Right lobe of liver (tissue), 6 donors: Measurements from ENCODE around the gene RASL12. TPM values are rescaled to one million over a fixed set of nuclear protein-coding genes. Genes with fewer than 3 reads are reported as not detected.

ENCODE experiments used
- ATAC-seq, 4 donors: fragments of 200-7000 bp; cut with Tn5 transposase; one replicate each; pipeline ENCODE4 v1.9.1; 2020; ENCODE audit warnings: mild to moderate bottlenecking in 4 of 4, moderate library complexity in 4 of 4
- DNase-seq, 3 donors: peaks; one replicate each; pipeline ENCODE4 v3.0.0-alpha.2; 2020
- H3K27ac ChIP-seq, 3 donors: fragments of 200-600 bp; one replicate each; pipeline ENCODE4 v1.8.0; 2022
- H3K27me3 ChIP-seq, 2 donors: fragments of 200-600 bp; one replicate each; pipeline ENCODE4 v1.8.0; 2022
- H3K36me3 ChIP-seq, 4 donors: fragments of 200-600 bp; sonication (generic) in 1 of 4; one replicate each; pipeline versions ENCODE4 v1.5.1 to v1.8.0; 2017 to 2022; ENCODE audit warnings: control low read depth in 1 of 4
- H3K4me1 ChIP-seq, 4 donors: fragments of 200-600 bp; sonication (generic) in 1 of 4; one replicate each; pipeline versions ENCODE4 v1.5.1 to v1.8.0; 2017 to 2022; ENCODE audit warnings: control low read depth in 1 of 4
- H3K4me3 ChIP-seq, 3 donors: fragments of 200-600 bp; one replicate each; pipeline ENCODE4 v1.8.0; 2022
- H3K9me3 ChIP-seq, 4 donors: fragments of 200-600 bp; sonication (generic) in 1 of 4; one replicate each; pipeline versions ENCODE4 v1.5.1 to v1.8.0; 2017 to 2022; ENCODE audit warnings: control low read depth in 1 of 4
- POLR2A ChIP-seq: fragments of 450-650 bp; IDR thresholded peaks from one replicate; pipeline ENCODE4 v1.6.1; 2017; ENCODE audit warnings: antibody characterized with exemption, mild to moderate bottlenecking
- WGBS: methylation state at CpG from one replicate; pipeline ENCODE4 v1.1.6; 2018; ENCODE audit warnings: low coverage, low lambda C conversion rate; ENCODE audit not compliant: insufficient coverage; ENCODE audit errors: missing lambda C conversion rate; 5-methylcytosine and 5-hydroxymethylcytosine counted together
- intact Hi-C, 2 donors: fragments of 100-400 bp; cut with DNase I; formaldehyde crosslinking; loops; one replicate each; pipeline versions ENCODE4 v1.11.2 to v1.14.1; 2022
- total RNA-seq, 6 experiments: library from RNA; depleted of rRNA in 2 of 6; stranded (reverse); fragments of >200 nt in 2 of 6; fragmentation: NEBNext Ultra II Directional in 3 of 6; extraction: Animal tissue kit (Norgen Biotek cat#: 25700) in 3 of 6; gene quantifications; one replicate each; pipeline versions ENCODE4 v1.1.0 to v1.2.4, GENCODE V29; 2016 to 2023
- TF ChIP-seq, protein P1 (sequence below), 4 donors: fragments of 200-600 bp in 3 of 4; fragments of 450-650 bp in 1 of 4; IDR thresholded peaks; one replicate each; pipeline versions ENCODE4 v1.5.1 to v1.8.0; 2016 to 2022; ENCODE audit warnings: antibody characterized with exemption in 4 of 4, mild to moderate bottlenecking in 2 of 4
- donor health status: DM: no; HTN: yes; CAD: no.
- donor health status: DM: no; HTN: no; CAD: no.
- donor health status: DM: no; HTN: no; CAD: no.
- donor health status: DM: no; HTN: yes; CAD: no.
- donor health status: DM: no; HTN: yes; CAD: no.

The RASL12 gene
- total RNA-seq, 6 experiments from 2014 or later = 0.07 to 1.5 (median 0.24) TPM

DNA sequence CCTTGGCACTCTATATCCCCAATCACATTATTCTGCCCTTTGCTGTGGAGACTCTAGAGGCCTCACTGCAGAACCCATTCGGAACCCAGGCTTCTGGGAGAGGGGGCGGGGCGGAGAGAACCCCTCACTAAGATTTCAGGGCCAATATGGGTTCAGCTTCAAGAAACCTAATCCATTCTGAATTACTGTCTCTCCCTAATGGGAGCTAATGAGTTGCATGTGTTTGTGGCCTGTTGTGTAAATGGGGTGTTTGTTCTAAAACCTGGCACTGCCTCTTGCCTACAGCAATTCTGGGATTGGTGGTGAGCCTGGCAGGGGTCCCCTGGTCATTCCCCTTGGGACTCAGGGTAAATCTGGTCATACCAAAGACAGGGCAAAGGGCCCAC is 605 bp upstream of the RASL12 start:
- H3K36me3 ChIP-seq = no peaks in the 10 kb centered on the region
- 97% methylated on average over 3 of the region's 3 CpGs for WGBS
- no peak overlapping the region for H3K27ac ChIP-seq
- intact Hi-C loops = no loop called here
- no peak overlapping the region for H3K4me3 ChIP-seq
- DNase-seq (no peak), ATAC-seq (no peak)
- no peaks in the 10 kb centered on the region for H3K9me3 ChIP-seq
- H3K4me1 ChIP-seq = peaks cover 0 to 6% (median 0%) of the 10 kb centered on the region in 4 donors
- peaks cover 0 to 4% of the 10 kb centered on the region in 2 donors for H3K27me3 ChIP-seq
- no peak for TF ChIP-seq POLR2A
- TF ChIP-seq, protein P1, sequence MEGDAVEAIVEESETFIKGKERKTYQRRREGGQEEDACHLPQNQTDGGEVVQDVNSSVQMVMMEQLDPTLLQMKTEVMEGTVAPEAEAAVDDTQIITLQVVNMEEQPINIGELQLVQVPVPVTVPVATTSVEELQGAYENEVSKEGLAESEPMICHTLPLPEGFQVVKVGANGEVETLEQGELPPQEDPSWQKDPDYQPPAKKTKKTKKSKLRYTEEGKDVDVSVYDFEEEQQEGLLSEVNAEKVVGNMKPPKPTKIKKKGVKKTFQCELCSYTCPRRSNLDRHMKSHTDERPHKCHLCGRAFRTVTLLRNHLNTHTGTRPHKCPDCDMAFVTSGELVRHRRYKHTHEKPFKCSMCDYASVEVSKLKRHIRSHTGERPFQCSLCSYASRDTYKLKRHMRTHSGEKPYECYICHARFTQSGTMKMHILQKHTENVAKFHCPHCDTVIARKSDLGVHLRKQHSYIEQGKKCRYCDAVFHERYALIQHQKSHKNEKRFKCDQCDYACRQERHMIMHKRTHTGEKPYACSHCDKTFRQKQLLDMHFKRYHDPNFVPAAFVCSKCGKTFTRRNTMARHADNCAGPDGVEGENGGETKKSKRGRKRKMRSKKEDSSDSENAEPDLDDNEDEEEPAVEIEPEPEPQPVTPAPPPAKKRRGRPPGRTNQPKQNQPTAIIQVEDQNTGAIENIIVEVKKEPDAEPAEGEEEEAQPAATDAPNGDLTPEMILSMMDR (IDR thresholded peaks at IDR 0.05) = no peak

DNA sequence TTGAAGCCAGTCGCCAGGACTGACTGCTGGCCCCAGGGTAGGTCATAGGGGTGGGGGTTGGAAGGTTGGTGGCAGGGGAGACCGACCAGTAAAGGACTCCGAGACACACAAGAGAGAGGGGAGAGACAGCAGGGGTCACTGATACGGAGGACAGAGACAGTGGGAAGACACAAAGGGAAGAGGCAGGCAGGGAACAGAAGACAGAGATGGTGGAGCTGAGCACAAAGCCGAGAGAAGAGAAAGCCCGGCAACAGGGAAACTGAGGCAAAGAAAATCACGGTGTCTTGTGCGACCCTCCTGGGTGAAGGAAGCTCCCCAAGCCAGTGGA is 510 bp downstream of the RASL12 start:
- WGBS = 46% methylated on average over 3 of the region's 8 CpGs
- DNase-seq = no peak
- intact Hi-C loops = no loop called here
- Histone ChIP-seq H3K4me3 (peak overlapping the region in 1 of 3 donors; percentile 19), H3K27me3 (peaks cover 0 to 4% of the 10 kb centered on the region in 2 donors), H3K4me1 (peaks cover 0 to 6% (median 0%) of the 10 kb centered on the region in 4 donors), H3K9me3 (no peaks in the 10 kb centered on the region), H3K36me3 (no peaks in the 10 kb centered on the region), H3K27ac (no peak overlapping the region)
- ATAC-seq = no peak
- TF ChIP-seq, protein P1 (IDR thresholded peaks at IDR 0.05) = no peak
- no peak for TF ChIP-seq POLR2A

DNA sequence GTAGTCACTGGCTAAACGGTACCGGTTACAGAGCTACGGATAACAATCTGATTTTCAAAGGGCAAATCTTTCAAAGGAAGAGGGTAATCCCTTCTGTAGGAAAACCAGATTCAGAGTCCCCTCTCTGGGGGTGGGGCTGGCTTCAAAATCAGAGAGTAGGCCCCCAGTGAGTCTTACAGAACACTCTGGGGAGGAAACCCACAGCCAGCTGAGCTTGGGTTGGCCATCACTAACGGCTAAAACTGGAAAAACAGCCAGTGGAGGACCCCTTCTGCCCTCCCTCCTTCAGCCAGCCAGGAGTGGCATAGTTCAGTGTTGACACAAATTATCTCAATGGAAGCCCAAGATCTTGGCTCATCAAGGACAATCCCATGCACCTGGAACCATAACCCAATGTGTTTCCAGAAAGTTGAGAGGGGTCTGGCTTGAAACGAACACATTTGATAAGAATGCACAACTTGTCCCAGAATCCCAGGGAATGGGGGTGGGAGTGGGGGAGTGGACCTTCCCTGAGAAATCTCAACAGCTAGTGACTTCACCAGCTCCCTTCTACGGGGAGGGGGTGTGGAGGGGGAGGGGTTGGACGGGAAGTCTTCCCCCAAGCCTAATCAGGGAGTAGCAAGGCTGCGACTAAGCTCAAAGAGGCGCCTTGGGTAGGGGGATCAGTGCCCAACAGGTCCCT is 1.0 kb downstream of the RASL12 start:
- Histone ChIP-seq H3K4me3 (no peak overlapping the region), H3K9me3 (no peaks in the 10 kb centered on the region), H3K27ac (no peak overlapping the region), H3K4me1 (peaks cover 0 to 6% (median 0%) of the 10 kb centered on the region in 4 donors), H3K27me3 (peaks cover 0 to 4% of the 10 kb centered on the region in 2 donors), H3K36me3 (no peaks in the 10 kb centered on the region)
- 54% methylated on average over 9 of the region's 9 CpGs for WGBS
- no peak for ATAC-seq
- TF ChIP-seq, protein P1 (IDR thresholded peaks at IDR 0.05) = no peak
- TF ChIP-seq POLR2A = no peak
- DNase-seq = no peak
- intact Hi-C loops = no loop called here

DNA sequence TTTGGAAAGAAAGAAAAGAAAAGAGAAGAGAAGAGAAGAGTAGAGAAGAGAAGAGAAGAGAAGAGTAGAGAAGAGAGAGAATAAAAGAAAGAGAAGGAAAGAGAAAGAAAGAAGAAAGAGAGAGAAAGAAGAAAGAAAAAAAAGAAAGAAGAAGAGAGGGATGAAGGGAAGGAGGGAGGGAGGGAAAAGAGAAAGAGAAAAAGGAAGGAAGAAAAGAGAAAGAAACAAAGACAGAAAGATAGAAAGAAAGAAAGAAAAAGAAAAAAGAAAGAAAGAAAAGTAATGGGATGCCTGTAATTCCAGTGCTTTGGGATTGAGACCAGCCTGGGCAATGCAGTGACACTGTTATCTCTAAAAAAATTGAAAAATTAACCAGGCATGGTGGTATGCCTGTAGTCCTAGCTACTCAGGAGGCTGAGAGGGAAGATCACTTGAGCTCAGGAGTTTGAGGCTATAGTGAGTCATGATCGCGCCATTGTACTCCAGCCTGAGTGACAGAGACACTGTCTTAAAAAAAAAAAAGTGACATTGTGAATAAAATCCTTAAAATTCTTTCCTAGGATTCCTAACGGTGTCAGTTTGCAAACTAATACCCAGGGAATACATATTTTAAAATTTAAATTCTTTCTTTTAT is 1.7 kb downstream of the RASL12 start:
- TF ChIP-seq, protein P1 (IDR thresholded peaks at IDR 0.05) = no peak
- TF ChIP-seq POLR2A = no peak
- WGBS = 70% methylated on average over 3 of the region's 3 CpGs
- Histone ChIP-seq H3K4me3 (no peak overlapping the region), H3K9me3 (no peaks in the 10 kb centered on the region), H3K4me1 (peaks cover 0 to 6% (median 0%) of the 10 kb centered on the region in 4 donors), H3K27me3 (peaks cover 0 to 4% of the 10 kb centered on the region in 2 donors), H3K27ac (no peak overlapping the region), H3K36me3 (no peaks in the 10 kb centered on the region)
- no peak for ATAC-seq
- intact Hi-C loops = no loop called here
- no peak for DNase-seq
